HG03575 (cell line): ENCODE data around the gene MARK1.

Experiments used
- ATAC-seq: cut with Tn5 transposase; IDR thresholded peaks from one replicate; pipeline ENCODE4 v1.9.1; 2021; ENCODE audit not compliant: unreplicated experiment, insufficient number of reproducible peaks, low FRiP score; ENCODE audit errors: extremely low read depth

MARK1 gene

DNA sequence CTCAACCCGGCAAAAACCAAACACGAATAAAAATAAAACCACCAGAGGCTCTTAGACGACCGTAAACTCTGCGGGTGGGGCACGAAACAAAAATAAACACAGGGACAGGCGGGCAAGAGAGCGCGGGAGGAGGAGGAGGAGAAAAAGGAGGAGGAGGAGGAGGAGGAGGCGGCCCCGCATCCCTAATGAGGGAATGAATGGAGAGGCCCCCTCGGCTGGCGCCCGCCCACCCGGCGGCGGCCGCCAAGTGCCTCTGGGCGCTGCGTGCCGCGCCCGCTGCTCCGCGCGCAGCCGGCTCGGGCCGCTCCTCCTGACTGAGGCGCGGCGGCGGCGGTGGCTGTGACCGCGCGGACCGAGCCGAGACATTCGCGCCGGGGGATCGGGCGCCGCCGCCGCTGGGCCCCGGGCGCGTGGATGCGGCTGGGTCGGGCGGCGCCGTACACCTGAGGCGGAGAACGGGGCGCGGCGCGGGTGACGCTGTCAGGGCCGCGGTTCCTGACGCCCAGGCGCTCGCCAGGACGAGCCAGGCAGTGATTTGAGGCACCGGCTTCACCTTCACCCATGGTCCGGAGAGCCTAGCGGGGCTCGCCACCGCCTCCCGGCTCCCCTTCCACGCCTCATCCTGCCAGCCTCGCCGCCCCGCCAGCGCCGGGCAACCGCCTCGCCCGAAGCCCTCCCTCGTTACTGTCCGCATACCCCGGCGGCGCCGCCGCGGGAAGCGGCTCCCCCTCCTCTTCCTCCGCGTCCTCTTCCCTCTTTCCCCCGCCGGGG lies at the start of gene MARK1:
TSS of gene MARK1 (plus strand) at position 229 of the 771 bp plus-strand sequence. CDS start 687 bp downstream, outside the sequence.
- no peak for ATAC-seq

DNA sequence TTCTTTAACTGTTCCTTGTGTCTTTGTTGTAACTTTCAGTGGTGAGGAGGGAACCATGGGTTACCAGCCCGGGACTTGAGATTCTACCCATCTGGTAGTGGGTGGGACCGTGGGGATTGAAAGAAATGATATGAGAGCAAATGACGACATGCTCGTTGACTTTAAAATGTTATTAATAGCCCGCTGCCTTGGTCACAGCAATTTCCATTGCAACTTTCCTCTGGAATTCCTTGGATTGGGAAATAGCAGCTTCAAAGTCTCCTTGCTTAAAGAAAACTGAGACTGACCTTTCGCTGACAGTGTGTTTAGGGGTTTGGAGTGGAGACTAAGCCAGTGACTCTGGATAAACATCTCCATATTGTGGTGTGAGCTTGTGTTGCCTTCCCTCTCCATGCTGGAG lies 44.2 kb upstream of the MARK1 start:
- no peak for ATAC-seq

DNA sequence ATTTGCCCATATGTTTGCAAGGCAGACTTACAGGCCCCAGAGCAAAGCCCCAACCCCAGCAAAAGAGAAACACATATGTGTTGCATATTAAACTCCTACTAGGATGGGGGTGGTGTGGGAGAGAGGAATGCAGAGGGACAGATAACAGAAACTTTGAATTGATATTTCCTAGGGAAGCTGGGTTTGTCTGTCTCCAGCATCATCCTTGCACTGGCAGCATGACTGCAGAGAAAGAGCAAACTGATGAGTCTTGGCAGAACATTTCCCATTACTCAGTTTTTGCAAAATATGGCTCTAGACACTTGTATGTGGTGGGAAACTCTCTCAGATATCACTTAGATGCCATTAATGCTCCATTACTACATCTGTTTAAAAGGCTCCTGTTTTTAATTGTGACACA lies 43.8 kb upstream of the MARK1 start:
- ATAC-seq = no peak

DNA sequence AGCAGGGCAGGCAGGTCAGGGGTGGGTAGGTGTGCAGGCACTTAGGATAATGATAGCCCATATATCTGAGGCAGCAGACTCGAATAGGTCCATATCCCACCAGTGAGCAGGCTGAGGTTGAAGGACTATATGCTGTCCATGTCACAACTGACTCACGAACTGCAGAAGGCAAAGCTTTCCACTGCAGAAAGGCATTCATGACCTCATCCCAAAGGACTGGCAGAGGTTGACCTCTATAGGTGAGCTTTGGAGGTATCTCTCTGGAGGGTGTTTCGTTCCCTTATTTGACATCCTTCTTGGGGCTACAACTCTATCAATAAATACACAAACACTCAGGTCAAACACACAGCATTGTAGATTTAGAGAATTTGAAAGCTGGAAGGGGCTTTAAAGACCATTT lies 42.8 kb upstream of the MARK1 start:
- no peak for ATAC-seq

DNA sequence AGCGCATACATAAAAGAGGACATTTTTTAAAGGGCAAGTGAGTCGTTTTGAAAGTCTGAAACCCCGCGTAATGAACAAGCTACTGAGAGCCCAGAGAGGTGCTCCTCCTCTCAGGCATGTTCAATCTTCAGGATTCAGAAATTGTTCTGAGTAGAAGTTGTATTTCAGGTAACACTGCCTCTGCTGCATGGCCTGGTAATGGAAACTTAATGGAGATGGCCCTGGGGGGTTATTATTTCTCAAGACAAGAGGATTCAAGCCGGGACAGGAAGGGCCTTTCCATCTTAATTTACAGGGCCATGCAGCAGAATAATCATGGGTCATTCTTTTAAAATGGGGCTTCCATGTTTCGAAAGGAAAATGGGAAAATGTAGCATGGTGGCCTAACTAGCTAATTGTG lies 42.1 kb upstream of the MARK1 start:
- no peak for ATAC-seq

DNA sequence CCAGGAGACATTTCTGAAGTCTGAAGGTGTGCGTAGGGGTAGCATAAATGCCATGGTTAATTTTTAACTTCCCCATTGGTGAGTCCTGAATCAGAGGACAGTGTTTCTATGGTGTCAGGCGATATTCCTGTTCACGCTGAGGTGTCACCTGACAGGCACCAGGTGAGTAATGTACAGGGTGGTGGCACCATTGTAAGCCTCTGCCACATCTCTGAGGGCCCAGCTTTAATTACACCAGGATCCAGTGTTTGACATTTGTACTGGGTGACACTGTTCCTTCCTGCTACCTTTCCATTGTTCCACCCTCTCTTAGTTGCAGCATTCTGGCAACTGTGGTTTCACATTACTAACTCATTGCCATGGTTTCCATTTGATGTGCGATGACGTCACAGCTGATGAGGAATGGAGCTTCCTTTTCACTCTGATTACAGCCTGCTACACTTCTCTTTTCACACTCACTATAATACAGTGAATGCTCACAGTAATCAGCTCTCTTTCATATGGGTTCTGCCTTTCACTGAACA lies 40.6 kb upstream of the MARK1 start:
- no peak for ATAC-seq

DNA sequence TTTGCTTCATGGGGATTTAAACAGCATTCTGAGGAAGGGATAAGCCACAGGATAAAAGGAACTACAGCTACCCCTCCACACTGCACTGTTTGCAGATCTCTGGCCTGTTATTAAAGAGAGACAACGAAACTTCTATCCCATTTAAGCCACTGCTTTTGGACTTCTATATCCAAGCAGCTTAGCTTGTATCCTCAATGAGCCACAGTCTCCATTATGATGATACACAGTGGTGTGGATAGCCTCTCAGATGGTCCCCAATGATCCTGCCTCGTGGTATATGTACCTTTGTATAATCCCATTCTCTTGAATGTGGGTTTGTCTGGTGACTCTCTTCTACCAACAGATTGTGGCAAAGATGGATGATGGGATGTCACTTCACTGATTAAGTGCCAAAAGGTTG lies 36.0 kb upstream of the MARK1 start:
- ATAC-seq = no peak

DNA sequence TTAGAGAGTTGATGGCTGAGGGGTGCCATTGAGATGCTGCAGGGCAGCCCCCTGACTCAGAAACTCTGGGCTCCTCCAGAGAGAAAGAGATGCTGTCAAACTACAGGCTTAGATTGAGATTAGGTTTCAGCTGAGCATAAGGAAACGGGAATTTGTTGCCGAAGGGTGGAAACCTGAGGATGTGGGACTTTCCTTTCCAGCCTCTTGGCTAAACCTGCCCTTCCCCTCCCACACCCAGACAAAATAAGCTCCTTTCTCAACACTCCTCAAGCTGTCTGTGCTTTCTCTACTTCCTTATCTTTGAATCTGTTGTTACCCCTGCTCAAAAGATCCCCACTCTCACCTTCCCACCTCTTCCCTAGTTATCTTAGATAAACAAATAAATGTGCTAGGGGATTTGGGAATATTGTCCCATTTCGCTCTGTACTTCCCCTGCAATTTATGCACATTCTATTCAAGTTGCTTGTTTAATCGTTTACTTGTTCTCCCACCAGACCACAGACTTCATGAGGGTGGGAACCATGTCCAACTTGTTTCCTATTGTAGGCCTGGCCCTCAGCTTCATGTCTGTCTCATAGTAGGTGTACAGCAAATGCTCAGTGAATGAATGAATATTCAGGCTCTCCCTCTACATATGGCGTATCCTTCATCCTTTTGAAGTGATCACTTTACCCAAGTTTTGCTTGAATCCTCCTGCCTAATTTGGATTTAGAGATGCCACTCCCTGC lies 30.6 kb upstream of the MARK1 start:
- ATAC-seq = no peak

DNA sequence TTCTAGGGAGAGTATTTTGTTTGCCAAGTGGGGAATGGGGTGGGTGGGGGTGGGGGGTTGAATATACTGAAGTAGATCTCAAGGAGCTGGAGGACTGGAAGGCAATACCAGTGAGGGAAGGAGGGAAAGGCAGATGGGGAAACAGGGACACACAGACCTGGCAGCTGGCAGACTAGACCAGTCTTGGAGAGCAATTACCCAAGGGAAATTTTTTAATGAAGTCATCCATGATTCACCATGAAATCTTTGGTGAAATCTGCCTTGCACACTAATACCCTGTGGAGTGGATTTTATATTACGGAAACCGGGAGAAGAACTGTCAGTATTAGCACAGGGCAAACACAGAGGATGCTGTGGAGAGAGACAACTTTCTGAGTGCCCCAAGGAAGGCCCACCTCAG lies 29.7 kb upstream of the MARK1 start:
- ATAC-seq = no peak

DNA sequence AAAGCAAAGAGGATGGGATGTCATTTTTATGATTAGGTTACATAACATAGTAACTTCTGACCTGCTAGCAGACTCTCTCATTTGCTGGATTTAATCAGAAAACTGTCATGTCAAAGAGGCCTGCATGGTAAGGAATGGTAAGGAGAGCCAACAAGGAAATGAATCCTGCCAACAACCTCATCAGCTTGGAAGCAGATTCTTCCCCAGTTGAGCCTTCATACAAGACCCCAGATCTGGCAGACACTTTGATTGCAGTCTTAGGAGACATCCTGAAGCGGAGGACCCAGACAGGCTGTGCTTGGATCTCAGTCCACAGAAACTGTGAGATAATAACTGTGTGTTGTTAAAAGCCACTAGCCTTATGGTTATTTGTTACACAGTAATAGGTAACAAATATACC lies 27.6 kb upstream of the MARK1 start:
- ATAC-seq = no peak

DNA sequence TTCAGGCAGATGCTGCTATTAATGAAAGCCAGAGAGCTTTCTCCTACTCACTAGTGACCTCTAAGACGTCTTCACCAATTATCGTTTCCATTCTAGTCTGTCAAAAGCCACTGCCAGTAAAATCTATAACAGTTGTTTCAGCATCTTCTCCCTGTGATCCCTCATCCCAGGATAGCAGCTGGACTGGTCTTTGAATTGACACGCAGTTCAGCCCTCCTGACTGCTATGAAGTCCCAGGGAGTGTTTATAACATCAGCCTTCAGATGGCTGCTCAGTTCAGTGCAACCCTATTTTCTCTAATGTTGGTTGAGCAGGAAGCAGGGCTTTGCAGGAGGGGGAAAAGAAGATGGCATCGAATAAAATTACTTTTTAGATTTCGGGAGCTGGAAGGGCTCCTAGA lies 23.6 kb upstream of the MARK1 start:
- ATAC-seq = no peak

DNA sequence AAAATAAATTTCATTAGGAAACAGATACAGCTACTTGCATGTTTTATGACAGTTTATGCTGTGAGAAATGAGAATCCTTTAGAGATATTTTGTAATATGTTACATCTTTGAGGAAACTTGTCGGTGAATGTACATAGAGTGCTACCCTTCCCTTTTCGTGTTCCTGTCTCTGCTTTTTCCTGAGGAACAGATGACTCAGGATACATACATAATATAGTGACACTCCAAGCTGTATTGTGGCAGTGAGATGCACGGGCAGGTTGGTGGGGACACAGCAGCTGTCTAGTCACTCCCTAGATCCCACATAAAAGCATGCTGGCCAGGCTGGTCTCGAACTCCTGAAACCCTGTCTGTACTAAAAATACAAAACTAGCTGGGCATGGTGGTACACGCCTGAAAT lies 20.9 kb upstream of the MARK1 start:
- no peak for ATAC-seq

DNA sequence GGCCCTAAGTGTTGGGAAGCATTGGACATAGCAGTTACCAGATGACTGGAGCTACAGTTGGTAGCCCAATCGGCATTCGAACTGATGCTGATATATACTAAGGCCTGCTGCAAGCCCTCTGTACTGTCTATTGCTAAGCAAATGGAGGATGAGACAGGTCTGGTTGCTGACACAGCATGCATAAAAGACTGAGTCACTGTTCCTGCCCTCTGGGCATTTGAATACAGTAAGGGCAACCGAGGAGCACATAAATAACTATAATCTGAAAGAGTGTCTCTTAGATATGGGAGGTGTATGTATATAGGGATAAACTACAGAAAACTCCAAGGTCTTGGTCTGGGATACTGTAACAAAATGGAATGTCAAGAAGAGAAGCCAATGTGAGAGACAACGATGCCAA lies 16.8 kb upstream of the MARK1 start:
- ATAC-seq = no peak

DNA sequence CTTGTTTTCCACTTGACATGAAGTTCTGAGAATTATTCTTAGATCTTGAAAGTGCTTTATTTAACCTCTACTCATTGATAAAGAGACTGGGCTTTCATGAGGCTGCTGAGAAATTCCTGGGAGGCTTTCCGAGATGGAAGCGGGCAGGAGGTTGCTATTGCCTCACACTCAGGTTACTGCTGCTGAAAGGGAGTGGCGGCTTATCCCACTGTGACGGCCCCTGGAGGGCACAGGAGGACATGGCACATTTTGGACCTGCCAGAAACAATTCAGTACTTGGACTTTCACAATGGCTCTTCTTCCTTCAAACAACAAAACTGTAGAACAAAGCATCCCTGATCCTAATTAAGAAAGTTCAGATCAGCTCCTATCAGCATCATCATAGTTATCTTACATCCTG lies 16.2 kb upstream of the MARK1 start:
- ATAC-seq = no peak

DNA sequence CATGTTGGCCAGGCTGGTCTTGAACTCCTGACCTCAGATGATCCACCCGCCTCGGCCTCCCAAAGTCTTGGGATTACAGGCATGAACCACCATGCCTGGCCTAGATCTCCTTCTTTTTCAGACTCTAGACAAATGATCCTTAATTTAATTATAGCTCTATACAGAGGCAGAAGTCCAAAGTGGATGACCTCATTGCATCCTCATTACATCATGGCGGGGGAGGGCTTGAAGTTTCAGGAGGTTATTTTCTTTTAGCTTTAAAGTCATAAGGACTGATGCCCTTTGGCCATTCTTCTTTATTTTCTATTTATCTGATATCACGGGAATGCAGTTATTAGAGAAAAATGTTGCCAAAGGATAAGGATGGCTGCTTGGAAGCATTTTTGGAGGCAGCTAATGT lies 14.1 kb upstream of the MARK1 start:
- no peak for ATAC-seq

DNA sequence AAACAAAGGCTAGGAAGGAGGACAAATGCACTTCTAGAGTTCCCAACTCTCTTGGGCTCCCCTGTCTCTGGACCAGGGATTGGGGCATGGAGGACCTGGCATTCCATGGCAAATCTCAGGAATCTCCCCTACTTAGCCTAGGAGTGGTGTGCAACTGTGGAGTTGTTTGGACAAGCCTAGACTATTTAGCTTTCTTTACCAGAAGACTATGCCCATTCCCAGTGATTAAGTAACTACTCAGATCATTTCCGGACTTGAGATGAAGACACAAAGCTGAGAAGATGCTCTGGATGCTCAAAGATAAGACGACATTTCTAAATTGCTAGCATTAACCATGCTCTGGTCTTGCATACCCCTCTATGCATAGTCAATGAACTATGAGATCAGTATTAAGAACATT lies 13.7 kb upstream of the MARK1 start:
- no peak for ATAC-seq

DNA sequence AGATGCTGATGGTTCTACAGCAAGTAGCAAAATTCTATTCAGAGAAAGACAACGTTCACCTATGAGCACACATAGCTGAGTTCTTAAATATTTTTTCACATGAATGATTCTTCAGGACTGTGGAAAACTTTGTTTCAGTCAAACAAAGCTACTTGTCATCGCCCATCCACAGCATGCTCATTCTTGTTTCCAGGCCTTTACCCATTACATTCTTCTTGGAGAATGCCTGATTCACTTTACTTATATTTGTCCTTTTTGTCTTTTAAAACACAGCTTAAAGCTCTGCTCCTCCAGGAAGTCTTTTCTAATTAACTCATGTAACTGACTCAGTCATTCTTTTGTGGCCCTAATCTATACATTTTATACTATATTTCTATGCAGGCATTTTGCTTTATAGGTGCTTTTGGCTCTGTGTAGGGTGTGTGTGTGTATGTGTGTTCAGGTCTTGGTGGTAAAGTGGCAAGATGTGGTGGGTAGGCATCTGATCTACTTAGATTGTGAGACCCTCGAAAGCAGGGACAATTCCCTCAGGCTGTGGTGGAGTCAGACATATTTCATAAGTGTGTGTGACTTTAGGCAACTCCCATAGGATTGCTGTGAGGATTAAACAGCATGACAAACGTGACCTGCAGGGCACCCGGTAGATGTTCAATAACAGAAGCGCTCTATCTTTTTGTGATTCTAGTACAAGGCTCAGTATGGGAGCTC lies 11.8 kb upstream of the MARK1 start:
- ATAC-seq = no peak

DNA sequence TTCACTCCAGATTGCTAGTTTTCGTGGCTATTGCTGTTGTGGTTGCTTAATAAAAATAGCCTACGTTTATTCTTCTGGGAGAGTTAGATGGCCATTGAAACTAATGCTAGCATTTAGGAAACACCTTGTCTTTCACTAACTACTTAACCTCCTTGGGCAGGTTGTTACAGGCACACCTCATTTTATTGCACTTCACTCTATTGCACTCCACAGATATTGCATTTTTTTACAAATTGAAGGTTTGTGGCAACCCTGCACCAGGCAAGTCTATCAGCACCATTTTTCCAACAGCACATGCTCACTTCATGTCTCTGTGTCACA lies 11.3 kb upstream of the MARK1 start:
- no peak for ATAC-seq

DNA sequence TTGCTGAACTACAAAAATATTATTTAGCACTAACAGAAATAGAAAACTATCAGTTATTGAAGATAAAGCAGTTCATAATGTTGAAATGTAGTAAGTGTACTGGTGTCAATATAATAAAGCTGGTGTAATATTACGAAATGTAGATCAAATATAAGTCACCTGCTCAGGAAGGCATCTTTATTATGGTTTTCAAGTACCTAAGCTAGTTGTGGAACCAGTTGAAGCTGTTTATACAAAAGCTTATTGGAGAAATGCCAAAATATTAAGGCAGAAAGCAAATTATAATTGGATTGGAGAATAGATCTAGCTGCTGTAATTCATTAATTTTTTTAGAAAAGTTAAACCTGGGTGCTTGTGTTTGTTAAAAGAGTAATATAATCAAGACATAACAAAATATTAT lies 6.2 kb upstream of the MARK1 start:
- no peak for ATAC-seq

DNA sequence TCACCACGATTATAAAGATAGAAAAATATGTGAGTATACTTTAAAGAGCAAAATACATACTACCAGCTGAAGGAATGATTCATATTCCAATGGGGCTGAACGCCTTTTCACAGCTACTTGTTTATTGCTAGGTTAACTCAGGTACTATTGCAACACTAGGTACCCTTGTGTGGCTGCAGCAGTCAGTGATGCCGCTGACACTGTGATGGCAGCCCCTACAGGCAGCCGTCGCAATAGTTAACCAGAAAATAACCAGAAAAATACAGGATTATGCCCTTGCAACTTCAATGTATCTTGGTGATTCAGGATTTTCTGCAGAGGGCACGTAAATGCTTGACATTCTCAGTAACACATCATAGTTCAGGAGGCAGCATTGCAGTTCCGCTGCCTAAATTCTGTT lies 1.6 kb upstream of the MARK1 start:
- ATAC-seq = no peak
